HG03457 (cell line): Measurements from ENCODE around the gene TGIF1.

Experiments used
- ATAC-seq: cut with Tn5 transposase; IDR thresholded peaks from one replicate; pipeline ENCODE4 v1.9.1; 2021; ENCODE audit warnings: moderate number of reproducible peaks; ENCODE audit not compliant: unreplicated experiment

The TGIF1 gene

DNA sequence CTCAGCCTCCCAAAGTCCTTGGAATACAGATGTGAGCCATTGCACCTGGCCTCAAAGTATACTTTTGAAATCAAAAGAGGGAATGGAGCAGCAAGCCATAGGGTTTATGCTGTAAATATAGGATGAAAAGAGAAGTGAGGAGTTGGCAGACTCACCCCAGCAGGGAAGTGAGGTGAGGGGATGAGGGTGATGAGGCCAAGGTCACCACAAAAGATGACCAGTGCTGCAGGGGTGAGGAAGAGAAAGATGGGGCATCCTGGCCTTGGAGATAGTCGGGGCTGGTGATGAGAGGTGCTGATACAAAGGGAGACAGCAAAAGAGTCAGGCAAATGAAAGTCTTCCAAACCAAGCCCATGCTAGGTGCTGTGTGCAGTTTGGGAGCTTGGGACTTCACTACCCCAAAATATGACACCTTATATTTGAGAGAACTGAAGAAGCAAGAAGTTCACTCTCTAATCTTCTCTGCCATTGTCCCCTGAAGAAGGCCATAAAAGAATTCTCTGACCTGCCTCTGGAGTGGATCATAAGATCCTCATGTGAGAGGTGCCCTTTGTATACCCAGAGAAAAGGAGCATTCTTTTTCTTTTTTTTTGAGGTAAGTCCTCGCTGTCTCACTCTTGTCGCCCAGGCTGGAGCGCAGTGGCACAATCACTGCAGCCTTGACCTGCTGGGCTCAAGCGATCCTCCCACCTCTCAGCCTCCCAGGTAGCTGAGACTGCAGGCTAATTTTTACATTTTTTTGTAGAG is 31.0 kb downstream of the TGIF1 start:
- no peak for ATAC-seq

DNA sequence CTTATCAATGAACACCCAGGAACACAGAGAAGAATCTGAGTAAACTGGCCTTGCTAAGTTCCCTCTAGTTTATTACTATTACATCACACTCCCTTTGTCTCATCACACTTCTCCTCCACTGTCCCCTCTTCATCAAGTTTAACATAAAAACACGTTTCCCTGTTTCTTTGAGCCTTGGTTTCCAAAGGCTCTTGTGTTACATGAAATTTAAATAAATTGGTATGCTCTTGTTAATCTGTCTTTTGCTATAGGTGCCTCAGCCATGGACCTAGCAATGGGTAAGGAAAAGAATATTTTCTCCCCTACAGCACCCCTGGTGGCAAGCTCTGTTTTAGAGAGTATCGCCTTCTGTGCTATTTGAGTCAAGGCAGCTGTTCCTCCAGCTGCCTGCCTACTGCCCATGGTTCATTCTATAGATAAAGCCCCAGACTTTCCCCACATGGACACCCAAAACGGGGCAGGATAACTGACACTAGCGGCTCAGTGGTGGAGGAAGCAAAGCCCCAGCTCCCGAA is 31.8 kb downstream of the TGIF1 start:
- ATAC-seq = no peak

DNA sequence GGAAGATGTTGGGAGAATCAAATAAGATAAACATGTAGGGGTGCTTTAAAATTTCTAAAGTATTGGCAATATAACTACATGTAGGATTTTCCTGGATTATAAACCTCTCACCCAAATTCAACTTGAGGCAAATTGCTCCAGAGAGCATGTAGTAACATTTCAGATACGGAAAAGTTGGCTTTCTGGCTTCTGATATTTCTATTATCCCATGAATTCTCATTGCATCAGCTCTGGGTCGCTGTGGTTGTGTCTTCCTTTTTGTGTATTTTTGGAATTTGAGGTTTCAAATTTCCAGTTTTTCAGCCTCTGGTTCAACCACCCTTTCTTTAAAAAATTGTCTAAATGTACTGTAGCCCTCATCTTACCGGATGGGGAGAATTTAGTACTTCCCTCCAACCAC is 32.3 kb downstream of the TGIF1 start:
- no peak for ATAC-seq

DNA sequence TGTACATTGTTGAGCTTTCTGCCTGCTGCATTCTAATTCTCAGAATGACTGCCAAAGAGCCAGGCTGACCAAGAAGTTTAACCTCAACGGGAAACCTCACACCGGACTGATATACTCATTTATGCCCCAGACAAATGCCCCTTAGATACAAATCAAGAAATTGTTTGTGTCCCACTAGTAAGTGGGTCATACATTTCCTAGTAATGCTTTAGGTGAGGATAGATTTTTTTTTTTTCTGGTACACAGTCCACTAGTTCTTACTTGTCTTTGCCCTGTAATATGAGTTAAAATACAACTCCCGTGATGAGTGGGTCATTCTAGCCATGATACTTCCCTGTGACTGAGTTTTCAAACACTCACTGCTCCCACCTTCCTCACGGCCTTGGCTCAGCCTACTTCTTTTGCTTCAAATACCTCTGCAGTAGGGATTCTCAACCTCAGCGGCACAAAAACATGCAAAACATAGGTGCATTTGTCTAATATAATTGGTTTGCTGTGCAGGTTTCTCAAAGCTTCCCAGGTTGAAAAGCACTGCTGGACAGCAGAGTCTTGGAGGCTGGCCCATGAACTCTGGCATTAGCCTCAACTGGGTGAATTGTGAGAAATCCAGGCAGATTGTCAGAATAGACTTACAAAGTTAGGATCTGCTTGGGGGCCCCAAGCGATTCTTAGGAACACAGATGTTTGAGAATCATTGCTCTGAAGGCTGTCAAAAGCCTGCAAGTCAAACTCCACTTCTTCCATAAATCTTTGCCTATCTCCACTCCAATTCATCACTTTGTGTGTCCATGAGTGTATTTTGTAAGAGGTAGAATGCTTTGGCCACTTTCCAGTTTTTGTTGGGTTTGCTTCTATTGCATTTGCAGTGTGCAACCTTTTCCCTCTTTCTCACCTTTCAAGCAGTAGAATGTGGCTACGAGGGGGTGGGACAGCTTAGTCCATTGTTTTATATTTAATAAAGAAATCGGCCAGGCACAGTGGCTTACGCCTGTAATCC is 35.5 kb downstream of the TGIF1 start:
- no peak for ATAC-seq

DNA sequence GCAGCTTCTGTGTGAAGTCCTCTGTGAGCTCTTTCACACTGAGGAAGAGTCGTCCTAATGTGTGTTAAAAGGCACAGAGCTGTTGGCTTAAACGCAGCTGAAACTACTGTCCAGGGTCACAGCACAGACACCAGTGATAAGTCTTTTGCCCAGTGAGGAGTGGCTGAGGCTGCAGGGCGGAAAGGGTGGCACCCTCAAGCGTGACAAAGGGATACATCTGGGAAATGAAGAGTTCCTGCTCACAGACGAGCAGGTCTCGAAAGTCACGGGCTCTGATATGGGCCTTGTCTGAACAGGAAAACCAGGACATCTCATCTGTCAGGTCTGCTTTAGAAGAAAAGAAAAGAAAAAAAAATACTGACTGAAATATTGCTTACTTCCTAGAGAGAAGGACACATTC is 36.5 kb downstream of the TGIF1 start:
- no peak for ATAC-seq

DNA sequence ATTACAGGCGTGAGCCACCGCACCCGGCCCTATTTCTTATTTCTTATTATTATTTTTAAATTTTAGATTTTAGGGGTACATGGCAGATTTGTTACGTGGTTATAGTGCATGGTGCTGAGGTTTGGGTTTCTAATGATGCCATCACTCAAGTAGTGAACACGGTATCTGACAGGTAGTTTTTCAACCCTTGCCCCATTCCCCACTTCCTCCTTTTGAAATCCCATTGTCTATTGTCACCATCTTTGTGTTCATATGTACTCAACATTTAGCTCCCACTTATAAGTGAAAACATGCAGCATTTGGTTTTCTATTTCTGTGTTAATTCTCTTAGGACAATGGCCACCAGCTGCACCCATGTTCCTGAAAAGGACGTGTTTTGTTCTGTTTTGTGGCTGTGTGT is 39.5 kb downstream of the TGIF1 start:
- no peak for ATAC-seq

DNA sequence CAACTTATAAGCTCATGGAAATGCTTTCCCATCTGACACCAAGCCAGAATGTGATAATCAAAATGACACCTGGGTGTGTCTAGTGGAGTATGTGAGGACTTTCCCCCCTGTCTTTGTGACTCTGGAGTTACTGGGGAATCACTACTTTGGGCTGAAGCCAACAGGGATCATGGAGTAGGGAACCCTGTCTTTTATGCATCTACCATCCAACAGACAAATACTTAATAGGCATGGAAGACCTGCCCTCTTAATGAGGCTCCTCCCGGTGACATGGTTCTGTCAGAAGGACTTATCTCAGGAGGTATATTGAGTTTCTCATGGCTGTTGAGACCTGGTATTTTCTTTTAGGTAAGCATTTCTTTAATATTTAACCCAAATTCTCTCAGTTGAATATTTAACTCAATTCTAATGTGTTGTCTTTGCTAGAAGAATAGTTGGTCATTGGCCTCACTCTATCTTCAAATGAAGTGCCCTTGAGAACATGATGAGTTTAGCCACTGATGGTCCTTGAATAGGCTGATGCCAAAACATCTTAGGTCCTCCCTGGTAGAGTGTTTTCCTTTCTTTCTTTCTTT is 42.1 kb downstream of the TGIF1 start:
- ATAC-seq = no peak

DNA sequence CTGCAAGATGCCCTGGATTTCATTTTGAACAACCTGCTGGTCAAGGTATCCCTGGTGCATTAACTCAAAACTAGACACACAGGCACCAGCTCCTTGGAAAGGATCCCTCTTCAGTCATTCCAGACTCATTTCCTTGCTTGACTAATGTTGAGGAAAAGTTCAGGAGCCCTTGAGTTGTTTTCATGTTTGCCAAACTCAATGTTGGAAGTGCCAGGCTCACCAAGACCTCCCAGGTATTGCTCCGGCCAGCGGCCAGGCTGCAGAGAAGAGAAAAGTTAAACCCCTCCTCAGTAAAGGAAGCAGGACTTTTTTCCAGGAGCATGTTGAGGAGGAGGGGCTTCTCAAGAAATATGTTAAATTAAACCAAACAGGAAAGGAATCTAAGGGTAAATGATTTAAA is 42.7 kb downstream of the TGIF1 start:
- no peak for ATAC-seq

DNA sequence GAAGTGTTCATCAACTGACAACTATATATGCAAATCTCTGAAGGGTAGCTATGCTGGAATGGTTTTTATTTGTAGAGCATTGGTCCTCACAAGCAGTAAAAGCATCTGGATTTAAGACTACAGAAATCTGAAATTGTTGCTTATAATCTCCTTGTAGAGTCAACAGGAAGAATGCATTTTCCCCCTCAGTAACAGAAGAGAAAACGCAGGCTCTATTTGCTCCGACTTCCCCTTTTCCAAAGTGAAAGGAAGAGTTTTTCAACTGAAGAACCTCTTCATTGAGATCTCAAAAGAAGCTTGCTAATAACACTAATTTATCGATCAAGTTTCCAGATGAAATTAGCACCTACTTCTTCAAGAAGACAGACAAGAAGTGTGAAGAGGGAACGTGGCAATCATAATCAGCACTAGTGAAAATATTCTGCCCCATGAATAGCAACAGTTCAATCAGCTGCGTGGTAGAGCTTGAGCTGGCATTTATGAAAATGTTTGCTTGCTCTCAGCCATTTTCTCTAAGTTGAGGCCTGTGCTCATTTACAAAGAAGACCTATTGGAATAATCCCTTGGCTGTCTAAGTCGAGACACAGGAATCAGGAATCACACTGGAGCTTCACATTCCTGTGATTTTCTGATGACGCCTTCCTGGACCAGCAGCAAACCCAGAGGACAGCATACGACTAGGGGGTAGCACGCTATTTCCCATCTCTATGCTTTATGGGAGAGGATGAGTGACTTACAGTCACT is 43.7 kb downstream of the TGIF1 start:
- ATAC-seq = no peak

DNA sequence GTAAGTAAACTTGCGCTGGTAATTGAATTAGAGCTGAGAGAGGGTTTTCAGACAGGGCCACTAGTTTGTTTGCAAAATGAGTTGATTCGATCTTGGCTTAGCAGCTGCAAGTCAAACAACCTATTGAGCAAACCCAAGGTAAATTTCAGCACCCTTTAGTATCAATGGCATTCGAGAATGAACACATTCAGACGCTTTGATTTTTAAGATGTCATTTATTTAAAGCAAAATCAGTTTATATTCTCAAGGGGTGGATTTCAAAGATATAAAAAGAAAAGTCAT is 44.2 kb downstream of the TGIF1 start:
- no peak for ATAC-seq

DNA sequence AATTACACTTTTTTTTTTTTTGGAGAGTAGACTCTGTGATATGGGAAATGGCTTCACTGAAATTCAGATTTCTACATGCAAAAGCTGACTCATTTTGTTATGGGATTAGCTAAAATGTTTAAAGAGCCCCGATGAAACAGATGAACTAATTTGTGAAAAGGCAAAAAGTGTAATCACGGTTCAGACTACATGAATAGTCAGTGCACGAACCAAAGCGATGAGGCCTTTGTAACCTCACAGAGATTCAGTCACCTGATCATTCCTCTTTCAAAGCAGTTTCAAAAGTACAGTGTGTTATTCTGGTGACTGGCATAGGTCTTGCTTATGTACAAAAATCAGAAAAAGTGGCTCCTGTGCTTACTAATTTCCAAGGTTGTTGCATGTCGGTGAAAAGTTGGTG is 44.6 kb downstream of the TGIF1 start:
- no peak for ATAC-seq

DNA sequence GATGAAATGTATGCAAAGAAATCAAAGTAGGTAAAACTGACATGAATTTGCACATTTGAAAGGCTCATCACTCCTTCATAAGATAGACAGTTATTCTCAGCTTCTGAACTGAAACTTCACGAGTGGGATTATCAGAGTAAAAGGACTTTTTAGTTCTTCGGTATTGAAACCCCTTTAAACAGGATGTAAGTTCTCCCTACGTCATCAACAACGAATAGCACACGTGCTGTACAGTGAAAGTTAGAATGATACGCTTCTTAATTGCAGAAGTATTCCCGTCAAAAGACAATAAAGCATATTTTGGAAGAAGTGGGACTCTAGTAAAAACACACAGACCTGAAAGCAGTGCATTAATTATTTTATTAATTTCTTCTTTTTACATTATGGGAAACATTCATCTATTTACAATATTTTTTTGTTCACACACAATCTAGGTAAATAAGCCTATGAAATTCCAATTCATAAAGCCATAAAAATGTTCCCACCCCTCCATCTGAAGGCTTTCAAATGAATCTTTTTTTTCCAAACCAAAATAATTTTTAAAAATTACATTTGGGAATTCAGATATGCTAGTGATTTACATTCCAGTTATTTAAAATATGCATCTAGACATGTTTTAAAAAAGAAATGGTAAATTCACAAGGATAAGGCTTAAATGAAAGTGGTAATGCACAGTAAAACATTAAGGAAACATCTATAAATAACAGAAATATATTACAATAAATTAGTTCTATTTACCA is 45.9 kb downstream of the TGIF1 start:
- no peak for ATAC-seq

DNA sequence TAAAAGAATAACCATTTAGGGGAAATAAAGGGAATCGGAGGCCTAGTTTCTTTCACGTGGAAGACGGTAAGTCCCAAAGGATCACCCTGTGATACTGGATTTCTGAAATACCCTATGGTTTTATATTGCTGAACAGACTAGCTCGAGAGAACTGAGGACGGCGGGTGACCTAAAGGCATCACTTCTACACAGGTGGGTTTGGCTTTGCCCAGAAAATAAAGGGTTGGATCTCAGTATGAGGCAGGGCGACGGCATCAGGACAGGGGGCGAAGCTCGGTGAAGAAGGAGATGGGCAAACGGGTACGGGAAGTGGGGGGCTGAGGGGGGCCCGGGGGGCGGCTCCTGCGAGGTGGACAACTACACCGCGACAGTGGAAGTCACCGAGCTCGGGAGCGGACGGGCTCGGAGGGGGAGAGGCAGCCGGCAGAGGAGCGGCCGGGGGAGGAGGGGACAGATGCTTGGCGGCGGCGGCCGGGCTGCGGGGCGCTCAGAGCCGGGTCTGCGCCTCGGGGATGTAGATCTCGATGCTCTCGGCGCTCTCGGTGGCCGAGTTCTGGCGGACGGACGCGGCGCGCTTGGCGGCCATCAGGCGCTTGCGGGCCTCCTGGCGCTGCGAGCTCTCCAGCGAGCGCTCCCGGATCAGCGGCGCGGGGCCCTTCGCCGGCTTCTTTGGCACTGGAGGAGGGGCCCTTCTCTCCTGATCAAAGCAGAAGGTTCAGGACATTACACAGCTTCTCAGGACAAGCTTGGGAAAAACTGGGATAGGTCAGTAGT is 48.9 kb downstream of the TGIF1 start:
- no peak for ATAC-seq

DNA sequence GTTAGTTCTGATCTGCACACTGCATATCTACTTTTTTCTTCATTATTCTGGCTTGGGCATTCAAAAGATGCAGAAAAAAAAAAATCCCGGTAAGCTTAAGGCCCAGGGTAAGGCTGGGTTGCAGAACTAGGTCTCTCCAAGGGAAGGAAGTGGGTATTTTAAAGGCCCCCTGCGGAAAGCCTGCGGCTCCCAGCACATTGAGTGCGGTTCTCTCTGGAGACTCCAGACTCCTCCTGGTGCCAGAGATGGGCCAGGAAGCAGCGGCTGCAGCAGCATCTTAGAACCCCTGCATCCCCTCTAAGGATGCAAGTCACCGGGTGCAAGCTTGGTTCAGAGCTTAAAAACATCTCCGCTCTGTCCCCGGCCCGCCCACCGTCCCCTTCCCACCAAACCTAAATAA is 49.5 kb downstream of the TGIF1 start:
- ATAC-seq = no peak

DNA sequence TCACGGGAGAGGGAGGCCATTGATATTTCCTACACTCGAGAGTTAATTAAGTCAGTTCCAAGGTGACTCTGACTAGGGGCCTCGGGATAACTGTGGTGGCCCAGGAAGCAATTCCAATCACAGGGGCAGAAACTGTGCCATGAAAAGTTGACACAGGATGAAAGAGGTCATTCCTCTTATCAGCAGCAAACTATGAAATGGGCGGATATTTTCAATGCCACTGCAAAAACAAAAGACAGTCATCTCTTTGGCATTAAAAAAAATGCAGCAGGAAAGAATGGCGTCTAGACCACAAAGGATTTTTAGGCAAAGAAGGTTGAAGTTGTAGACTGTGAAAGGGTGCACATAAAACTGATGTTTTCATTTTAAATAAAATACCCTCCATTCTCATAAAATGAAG is 50.0 kb downstream of the TGIF1 start:
- ATAC-seq = no peak

DNA sequence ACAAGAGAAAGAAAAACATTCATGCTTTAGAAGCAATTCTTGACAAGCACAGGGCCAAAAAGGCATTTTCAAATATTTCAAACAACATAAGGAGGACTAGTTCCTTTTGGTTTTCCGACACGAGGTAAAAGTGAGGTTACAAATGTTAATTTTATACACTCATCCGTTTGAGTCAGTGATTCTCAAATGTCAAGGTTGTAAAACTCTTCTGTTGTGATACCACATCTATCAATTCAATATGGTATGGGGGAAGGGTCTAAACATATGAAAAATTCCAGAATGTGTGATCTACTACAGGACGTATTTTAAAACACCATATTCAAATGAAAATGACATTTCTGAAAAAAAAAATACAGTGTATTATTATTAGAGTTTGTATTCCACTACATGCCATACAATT is 52.7 kb downstream of the TGIF1 start:
- no peak for ATAC-seq

DNA sequence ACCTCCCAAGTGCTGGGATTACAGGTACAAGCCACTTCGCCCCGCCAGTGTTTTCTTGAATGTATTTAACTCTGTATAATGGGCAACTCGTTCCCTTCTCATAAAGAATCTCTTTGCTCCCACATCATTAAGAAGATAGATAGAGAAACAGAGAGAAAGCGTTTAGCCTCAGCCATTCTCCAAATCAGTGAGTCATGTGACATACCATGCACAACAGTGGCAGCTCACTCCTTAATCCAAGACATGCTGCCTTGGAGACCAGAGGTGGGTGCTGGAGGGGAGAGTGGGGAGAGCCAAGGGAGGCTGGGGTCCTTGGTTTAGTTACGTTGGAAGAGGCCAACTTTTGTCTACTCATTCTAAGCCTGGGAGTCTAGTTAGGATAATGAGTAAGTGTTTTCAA is 54.7 kb downstream of the TGIF1 start:
- no peak for ATAC-seq

DNA sequence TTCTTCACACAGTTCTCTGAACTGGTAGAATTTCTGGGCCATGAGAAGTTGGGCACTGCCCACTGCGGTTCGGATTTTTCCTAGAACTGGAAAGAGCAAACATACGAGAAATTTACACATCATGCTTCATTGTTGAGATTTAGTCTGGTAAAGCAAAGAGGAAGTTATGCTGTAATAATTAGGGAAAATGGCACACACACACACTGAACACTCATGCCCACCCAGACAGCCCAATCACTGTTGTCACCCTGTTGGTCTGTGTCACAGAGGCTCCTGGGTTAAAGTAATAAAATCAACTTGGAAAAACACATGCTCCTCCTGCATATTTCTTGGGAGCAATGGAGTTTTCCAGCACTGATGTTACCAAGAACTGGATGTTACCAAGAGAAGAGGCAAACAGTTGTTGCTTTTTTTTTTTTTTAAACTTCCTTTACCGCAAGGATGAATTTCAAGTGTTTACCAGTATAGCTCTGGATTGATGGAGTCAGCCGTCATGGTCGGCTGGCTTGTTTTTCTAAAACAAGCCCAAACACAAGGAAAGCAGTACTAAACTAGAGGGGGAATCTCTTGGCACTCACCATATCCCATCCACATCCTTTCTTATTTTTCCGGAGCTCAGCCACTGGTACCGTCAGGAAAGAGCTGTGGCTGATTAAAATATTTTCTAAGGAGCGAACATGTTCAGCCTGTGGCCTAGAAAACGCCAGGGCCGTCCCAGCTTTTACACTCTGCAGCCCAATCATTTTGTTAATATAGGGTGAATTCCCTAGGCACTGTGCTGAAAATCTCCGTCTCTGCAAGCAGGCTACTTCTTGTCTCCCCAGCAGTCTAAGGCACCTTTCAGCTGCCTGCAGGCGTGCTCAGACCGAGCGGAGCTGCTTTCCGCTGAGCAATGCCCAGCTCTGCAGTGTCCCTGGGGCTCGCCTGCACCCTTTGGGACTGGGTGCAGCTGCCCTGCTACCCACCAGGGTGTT is 58.9 kb downstream of the TGIF1 start:
- no peak for ATAC-seq
